ENCODE measurements around the gene TMEM106C. TPM values are rescaled to one million over a fixed set of nuclear protein-coding genes. Genes with fewer than 3 reads are reported as not detected.

TMEM106C gene
- polyA plus RNA-seq, 6 donors from 2014 or later = 32.6 to 53.0 (median 44.9) TPM

DNA sequence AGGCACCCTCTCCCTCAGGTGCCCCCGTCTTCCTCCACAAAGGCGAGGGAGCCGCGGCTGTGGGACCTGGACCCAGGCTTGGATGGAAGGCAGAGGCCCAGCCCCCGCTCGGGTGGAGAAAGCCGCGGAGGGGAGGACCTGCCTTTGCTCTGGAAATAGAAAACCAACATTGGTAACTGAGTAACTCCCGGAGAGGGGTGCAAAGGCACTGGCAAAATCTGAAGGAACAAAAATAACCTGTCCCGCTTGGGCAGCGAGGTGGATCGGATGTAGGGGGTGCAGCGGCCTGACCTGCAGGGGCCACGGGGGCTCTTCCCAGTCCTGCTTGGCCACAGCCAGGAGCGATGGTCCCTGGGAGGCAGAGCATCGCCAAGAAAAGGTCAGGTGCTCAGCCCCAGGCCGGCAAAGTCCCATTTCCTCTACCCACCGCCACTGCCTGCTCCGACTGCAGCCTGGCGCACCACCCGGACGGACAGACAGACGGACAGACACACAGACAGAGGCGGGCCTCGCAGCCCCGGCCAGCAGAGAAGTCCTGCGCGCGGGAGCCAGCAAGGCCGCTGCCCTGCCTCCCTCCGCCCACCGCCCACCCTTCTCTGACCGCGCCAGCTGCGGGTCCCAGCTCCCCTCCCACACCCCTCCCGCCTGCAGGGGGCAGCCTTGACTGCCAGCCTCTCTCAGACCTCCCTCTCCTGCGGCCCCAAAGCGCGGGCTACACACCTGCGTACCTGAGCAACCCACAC lies 21.4 kb upstream of the TMEM106C start:
- peaks cover 26 to 61% (median 49%) of the 10 kb centered on the region in 3 donors for H3K27me3 Mint-ChIP-seq
- no peaks in the 10 kb centered on the region for H3K9me3 Mint-ChIP-seq
- peaks cover 0 to 11% of the 10 kb centered on the region in 2 donors for H3K36me3 Mint-ChIP-seq
- peak overlapping the region in 1 of 8 donors; percentile 20 for H3K4me3 Mint-ChIP-seq
- ATAC-seq (ENCODE audit: low read depth in 2 of 2) = peak; percentile 80 to 87
- peak; percentile 38 for DNase-seq
- peaks cover 6 to 13% (median 8%) of the 10 kb centered on the region in 3 donors for H3K4me1 Mint-ChIP-seq
- H3K27ac Mint-ChIP-seq = no peak overlapping the region

DNA sequence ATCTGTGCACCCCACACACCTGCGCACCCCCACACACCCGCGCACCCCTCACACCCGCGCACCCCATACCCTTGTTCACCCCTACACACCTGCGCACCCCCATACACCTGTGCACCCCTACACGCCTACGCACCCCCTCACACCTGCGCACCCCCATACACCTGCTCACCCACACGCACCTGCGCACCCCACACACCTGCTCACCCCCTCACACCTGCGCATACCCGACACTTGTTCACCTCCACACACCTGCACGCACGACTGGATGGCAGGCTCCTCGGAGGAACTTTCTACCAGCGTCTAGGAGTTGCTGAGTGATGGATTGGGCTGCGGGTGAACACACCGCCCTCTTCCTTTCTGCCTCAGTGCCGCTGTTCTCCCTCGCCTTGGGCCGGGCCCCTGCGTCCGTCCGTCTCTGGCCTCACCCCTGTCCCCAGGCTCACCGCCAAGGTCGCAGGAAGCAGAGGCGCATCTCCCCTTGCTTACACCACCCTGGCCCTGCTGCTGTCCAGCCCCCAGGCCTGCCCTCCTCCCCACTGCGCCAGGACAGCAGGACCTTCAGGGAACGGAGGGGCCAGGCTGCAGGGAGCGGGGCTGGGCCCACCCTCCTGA lies 20.7 kb upstream of the TMEM106C start:
- Mint-ChIP-seq H3K4me1 (peaks cover 6 to 14% (median 8%) of the 10 kb centered on the region in 3 donors), H3K36me3 (peaks cover 0 to 11% of the 10 kb centered on the region in 2 donors), H3K27me3 (peaks cover 26 to 63% (median 45%) of the 10 kb centered on the region in 3 donors), H3K27ac (no peak overlapping the region), H3K9me3 (no peaks in the 10 kb centered on the region), H3K4me3 (no peak overlapping the region)
- ATAC-seq (ENCODE audit: low read depth in 2 of 2) = no peak
- no peak for DNase-seq

DNA sequence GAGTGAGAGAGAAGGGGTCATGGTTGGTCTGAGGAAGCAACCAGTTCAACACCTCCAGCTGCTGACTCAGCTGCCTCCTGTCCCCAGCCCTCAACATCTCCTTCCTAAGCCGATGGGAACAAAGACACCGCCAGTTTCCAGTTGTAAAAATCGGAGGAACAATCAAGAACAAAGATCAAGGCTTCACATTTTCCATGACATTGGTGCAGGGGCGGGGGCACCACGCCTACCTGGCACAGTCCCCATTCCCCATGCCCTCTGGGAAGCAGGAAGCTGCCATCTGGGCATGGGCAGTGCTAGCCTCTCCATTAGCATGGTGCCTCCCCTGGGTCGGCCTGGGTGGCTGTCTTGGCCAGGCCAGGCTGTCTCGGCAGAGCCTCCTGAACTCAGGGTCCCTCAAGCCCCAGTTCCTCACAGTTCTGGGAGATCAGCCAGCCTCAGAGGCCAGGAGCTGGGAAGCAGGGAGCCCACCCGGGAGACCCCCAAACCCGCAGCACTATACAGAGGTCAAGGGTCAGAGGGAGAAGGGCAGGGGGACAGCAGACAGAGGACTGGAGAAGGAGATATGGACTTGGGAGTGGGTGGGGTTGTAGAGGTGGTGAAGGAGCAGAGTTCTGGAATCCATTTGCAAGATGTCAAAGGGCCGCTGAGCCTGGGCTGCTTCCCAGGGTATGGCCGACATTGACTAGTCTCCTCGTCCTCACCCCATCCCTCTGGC lies 19.6 kb upstream of the TMEM106C start:
- H3K27me3 Mint-ChIP-seq = peaks cover 26 to 63% (median 45%) of the 10 kb centered on the region in 3 donors
- no peak overlapping the region for H3K27ac Mint-ChIP-seq
- no peak overlapping the region for H3K4me3 Mint-ChIP-seq
- H3K9me3 Mint-ChIP-seq = no peaks in the 10 kb centered on the region
- peaks cover 6 to 14% (median 8%) of the 10 kb centered on the region in 3 donors for H3K4me1 Mint-ChIP-seq
- ATAC-seq (ENCODE audit: low read depth in 2 of 2) (no peak), DNase-seq (no peak)
- H3K36me3 Mint-ChIP-seq = peaks cover 0 to 11% of the 10 kb centered on the region in 2 donors

DNA sequence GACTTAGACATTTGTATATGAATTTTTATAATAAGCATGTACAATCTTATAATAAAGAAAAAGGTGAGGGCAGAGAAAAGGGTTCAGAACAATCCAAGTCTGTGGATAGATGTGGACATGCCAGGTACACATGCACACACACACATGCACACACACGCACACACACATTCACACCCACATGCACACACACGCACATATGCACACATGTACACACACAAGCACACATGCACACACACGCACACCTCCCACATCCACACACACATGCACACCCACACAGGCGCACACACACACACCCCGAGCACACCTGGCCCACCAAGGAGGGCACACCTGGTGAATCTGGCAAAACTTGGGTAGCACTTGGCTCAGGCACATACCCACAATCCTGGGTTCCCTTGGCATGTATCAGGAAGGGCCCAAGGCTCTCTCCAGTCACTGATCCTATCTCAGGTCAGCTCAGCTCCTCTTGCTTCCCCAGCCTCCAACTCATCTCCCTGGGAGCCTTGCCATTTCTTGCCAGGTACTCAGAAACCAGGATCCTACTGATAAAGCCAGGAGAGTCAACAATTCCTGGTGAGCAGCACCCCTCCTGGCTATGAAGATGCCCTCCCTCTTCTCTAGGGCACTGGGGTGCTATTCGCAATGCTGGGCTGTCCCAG lies 18.6 kb upstream of the TMEM106C start:
- Mint-ChIP-seq H3K9me3 (no peaks in the 10 kb centered on the region), H3K4me3 (no peak overlapping the region), H3K4me1 (peaks cover 6 to 18% (median 12%) of the 10 kb centered on the region in 3 donors), H3K27me3 (peaks cover 23 to 65% (median 48%) of the 10 kb centered on the region in 3 donors), H3K36me3 (peaks cover 0 to 11% of the 10 kb centered on the region in 2 donors), H3K27ac (peak overlapping the region in 1 of 6 donors; percentile 91)
- ATAC-seq (ENCODE audit: low read depth in 2 of 2) = no peak
- DNase-seq = no peak

DNA sequence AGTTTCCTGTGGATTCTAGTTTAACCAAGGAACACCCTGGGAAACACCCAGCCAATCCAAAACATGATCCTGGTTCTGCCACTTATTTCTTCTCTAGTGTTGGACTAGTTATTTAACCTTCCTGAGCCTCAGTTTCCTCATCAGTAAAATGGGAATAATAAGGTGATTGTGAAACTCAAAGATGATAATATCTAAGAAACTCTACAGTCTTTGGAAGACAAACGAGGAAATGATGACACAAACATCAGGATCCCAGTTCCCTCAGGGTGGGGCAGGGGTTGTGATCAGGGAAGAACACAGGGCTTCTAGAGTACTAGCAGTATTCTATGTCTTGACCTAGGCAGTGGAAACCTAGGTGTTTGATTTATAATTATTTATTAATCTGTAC lies 18.1 kb upstream of the TMEM106C start:
- Mint-ChIP-seq H3K4me3 (no peak overlapping the region), H3K9me3 (no peaks in the 10 kb centered on the region), H3K27me3 (peaks cover 19 to 65% (median 48%) of the 10 kb centered on the region in 3 donors), H3K27ac (no peak overlapping the region), H3K36me3 (peaks cover 0 to 11% of the 10 kb centered on the region in 2 donors), H3K4me1 (peaks cover 6 to 20% (median 12%) of the 10 kb centered on the region in 3 donors)
- no peak for DNase-seq
- ATAC-seq (ENCODE audit: low read depth in 2 of 2) = no peak

DNA sequence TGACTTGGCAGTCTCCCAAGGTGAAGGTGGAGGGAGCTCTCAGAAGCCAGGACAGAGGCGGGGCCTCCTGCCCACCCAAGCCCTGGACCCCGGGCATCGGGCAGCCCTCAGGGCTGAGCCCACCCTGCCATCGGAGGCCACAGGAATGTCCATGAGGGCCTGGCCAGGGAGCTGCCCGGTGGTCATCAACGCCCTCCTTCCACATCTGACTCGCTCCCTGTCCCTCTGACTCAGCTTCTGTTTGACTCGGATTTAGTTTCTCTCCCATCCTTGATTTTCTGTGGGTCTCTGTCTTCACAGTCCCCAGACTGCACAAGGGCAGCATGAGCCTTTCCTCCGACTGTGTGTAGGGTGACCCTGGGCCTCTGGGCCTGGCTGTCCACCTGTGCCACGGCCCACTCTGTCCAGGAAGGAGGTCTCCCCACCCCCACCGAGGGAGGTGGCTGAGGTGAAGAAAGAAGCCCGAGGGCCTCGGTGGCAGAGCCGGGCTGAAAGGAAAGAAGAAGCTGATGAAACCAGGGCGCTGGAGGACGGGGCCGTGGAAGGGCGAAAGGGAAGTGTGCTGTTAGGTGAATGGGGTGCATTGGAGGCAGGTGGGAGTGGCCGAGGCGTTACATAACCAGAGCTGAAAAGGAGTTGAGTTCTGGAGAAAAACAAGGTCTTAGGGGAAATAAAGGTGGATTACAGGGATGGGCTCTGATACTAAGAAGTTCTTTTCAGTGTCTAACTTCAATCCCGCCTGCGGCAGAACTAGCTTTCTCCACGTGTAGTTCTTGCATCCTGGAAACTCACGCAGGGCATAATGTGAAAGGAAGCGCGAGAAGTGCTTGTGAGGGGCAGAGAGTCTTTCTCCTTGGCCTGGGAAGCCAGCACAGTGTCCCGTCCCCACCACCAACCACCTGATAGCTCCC lies 16.7 kb upstream of the TMEM106C start:
- Mint-ChIP-seq H3K27ac (peak overlapping the region in 3 of 6 donors; percentile 54 to 74 (median 70)), H3K9me3 (no peaks in the 10 kb centered on the region), H3K4me3 (no peak overlapping the region), H3K36me3 (peaks cover 0 to under 1% of the 10 kb centered on the region in 2 donors), H3K4me1 (peaks cover 0 to 13% (median 6%) of the 10 kb centered on the region in 3 donors), H3K27me3 (peaks cover 15 to 53% (median 43%) of the 10 kb centered on the region in 3 donors)
- DNase-seq (no peak), ATAC-seq (ENCODE audit: low read depth in 2 of 2) (no peak)

DNA sequence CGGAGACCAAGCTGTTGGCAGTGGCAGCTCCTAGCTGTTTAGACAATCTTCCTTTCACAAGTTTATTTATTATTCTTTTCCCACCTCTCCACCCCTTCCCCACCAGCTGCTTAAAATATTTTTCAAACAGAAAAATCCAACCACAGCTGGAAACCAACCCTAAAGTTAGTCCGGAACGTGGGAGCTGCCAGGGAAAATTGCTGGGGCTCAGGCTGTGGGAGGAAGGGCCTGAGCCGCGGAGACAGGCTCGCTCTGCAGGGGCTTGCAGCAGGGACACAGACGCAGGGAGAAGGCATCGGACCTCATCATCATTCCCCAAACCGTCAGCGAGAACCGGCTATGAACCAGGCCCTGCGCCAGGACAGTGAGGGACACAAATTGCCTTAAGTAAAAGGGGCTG lies 16.1 kb upstream of the TMEM106C start:
- DNase-seq (no peak), ATAC-seq (ENCODE audit: low read depth in 2 of 2) (no peak)
- Mint-ChIP-seq H3K4me3 (no peak overlapping the region), H3K27ac (no peak overlapping the region), H3K27me3 (peaks cover 15 to 49% (median 42%) of the 10 kb centered on the region in 3 donors), H3K4me1 (peaks cover 0 to 13% (median 4%) of the 10 kb centered on the region in 3 donors), H3K9me3 (no peaks in the 10 kb centered on the region), H3K36me3 (no peaks in the 10 kb centered on the region)

DNA sequence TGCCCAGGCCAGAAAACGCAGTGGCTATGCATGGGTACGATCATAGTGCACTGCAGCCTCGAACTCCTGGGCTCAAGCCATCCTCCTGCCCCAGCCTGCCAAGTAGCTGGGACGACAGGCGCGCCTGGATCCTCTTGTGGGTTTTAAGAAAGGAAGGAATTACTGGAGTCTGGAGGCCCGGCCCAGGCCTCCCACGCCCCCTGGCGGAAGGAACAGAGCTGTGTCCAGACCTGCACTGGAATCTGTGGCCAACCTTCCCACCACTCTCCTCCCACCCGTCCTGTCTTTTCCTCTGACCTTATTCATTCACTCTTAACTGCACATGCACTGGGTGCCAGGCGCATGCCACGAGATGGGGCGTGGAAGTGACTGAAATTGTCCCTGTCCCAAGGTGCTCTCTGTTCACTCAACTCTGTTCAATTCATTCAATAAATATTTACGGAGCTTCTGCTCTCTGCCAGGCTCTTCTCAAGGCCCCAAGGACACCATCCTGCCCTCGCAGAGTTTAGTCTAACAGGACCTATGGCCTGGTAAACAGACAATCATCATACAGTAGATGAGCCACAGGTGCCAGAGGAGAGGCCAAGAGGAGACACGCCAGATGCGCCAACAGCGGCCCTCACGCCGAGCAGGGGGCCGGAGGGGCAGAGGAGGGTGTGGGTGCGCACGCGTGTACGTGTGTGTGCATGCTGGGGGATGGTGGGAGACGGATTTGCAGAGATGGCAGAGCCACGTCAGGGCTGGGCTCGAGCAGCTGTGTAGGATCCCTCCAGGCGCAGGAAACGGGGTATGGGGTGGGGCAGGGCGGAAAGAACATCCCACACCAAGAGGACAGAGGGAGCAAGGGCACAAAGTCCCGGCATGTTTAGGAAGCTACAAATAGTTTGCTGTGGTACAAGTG lies 13.7 kb upstream of the TMEM106C start:
- peak; percentile 38 to 44 for ATAC-seq (ENCODE audit: low read depth in 2 of 2)
- Mint-ChIP-seq H3K9me3 (no peaks in the 10 kb centered on the region), H3K27ac (peak overlapping the region in 1 of 6 donors; percentile 76), H3K4me3 (no peak overlapping the region), H3K4me1 (peaks cover 0 to 13% (median 4%) of the 10 kb centered on the region in 3 donors), H3K27me3 (peaks cover 15 to 44% (median 42%) of the 10 kb centered on the region in 3 donors), H3K36me3 (no peaks in the 10 kb centered on the region)
- peak; percentile 11 for DNase-seq

DNA sequence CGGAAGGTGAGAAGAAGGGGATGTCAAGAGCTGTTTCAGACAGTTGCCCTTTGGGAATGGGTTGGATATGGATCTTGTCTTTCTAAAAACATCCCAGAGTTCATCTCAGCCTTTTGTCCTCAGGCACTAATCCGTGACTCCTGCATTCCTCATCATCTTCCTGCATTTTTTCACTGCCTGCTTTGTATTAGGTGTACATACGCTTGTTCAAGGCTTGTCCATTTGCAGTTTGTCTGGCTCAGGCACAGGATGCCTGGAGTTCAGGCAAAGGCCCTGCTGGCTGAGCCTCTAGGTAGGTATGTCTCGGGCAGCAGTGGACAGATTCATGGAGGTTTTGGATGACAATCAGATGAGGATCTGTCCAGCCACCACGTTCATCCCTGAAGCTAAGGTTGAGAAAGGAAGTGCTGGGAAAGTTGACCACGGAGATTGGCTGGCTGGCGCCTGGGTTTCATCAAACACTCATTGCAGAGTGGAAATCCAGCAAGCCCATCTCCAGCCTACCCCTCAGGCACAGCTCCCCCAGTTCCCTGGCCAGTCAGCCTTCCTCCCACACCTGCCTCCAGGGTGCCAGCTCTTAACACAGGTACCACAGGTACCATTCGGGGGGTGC lies 12.4 kb upstream of the TMEM106C start:
- peak overlapping the region in 1 of 8 donors; percentile 49 for H3K4me3 Mint-ChIP-seq
- peaks cover 15 to 52% (median 38%) of the 10 kb centered on the region in 3 donors for H3K27me3 Mint-ChIP-seq
- H3K27ac Mint-ChIP-seq = no peak overlapping the region
- ATAC-seq (ENCODE audit: low read depth in 2 of 2) = no peak
- H3K4me1 Mint-ChIP-seq = peaks cover 0 to 13% (median 4%) of the 10 kb centered on the region in 3 donors
- no peaks in the 10 kb centered on the region for H3K36me3 Mint-ChIP-seq
- no peak for DNase-seq
- no peaks in the 10 kb centered on the region for H3K9me3 Mint-ChIP-seq

DNA sequence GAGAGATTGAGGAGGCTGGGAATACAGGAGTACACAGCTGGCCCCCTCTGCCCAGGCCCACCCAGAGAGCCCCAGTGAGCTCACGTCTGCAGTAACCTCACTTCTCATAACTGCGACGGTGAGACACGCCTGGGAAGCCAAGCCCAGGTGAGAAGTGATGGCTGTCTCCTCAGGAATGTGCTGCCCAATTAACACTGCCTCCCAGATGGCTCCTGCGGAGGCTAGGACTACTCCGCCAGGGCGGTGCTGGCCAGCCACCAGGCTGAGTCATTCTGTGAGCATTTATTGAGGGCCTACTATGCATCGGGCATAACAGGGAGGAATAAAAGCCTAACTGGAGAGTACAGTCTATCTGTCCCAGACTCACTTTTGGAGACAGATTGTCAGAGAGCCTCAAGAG lies 9.3 kb upstream of the TMEM106C start:
- peaks cover 0 to 20% (median 13%) of the 10 kb centered on the region in 7 donors for H3K9me3 Mint-ChIP-seq
- H3K27me3 Mint-ChIP-seq = peaks cover 18 to 40% (median 34%) of the 10 kb centered on the region in 3 donors
- H3K36me3 Mint-ChIP-seq = no peaks in the 10 kb centered on the region
- H3K4me3 Mint-ChIP-seq = no peak overlapping the region
- DNase-seq (no peak), ATAC-seq (ENCODE audit: low read depth in 2 of 2) (no peak)
- H3K4me1 Mint-ChIP-seq = peaks cover 0 to 6% (median 4%) of the 10 kb centered on the region in 3 donors
- H3K27ac Mint-ChIP-seq = no peak overlapping the region

DNA sequence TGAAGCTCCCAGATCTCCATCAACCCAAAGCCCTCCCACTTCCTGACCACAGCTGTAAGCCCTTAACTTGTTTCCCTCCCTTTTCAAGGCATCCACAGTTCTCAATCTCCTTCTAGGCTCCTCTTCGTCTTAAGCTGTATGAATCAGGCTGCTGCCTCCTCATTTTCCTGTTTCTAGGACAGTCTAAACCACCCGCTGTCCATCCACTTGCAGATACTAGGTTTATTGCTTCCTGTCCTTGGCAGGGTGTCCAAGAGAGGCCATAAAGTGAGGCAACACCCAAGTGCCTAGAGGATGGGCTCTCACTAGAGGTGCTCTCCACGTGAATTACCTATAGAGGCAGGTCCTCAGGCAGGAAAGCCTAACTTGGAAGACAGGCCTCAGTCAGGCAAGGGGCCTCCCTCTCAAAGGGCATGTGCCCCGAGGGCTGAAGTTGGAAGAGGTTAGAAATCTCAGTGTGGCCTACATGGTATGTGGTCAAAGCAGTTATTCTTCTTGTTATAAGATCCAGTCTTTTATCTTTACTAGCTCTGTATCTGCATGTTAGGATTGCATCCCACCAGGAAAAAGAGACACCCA lies 8.8 kb upstream of the TMEM106C start:
- ATAC-seq (ENCODE audit: low read depth in 2 of 2) (no peak), DNase-seq (no peak)
- H3K36me3 Mint-ChIP-seq = no peaks in the 10 kb centered on the region
- peaks cover 0 to 4% (median 2%) of the 10 kb centered on the region in 3 donors for H3K4me1 Mint-ChIP-seq
- peak overlapping the region in 1 of 8 donors; percentile 22 for H3K4me3 Mint-ChIP-seq
- H3K27me3 Mint-ChIP-seq = peaks cover 21 to 42% (median 34%) of the 10 kb centered on the region in 3 donors
- peaks cover 0 to 21% (median 13%) of the 10 kb centered on the region in 7 donors for H3K9me3 Mint-ChIP-seq
- H3K27ac Mint-ChIP-seq = peak overlapping the region in 1 of 6 donors; percentile 60

All from naive B cell (primary cell).